Measurements from ENCODE around the gene GLI2. TPM values are rescaled to one million over a fixed set of nuclear protein-coding genes. Genes with fewer than 3 reads are reported as not detected.

GLI2 gene
- total RNA-seq, 1 experiment from 2014 or later, result 3.4 TPM

GRCh38 chr2:120777170-120777751 lies 41.6 kb downstream of the GLI2 start:
- H2AFZ ChIP-seq (ENCODE audit: low read depth, low read length, poor library complexity, severe bottlenecking), result no peak overlapping the region
- no TSS peak for BruUV-seq (replicated peaks)
- ChIA-PET POLR2A (no interaction called here), RAD21 (ENCODE audit: low non-redundant PET in 1 of 2, low total read pairs in 2 of 2, uncharacterized antibody in 2 of 2, unreplicated experiment in 2 of 2) (no interaction called here), CTCF (no interaction called here)
- DNase-seq (ENCODE audit: low read depth, low spot score) (no peak), ATAC-seq (no peak)
- no peaks in the 10 kb centered on the region for H3K79me2 ChIP-seq (ENCODE audit: insufficient read depth, low read length)
- no peaks in the 10 kb centered on the region for H4K20me1 ChIP-seq (ENCODE audit: insufficient read depth)
- H3K9me2 ChIP-seq (ENCODE audit: insufficient read depth), result no peaks in the 10 kb centered on the region
- no peaks in the 10 kb centered on the region for H3K36me3 ChIP-seq (ENCODE audit: control insufficient read depth in 1 of 2, insufficient read depth in 2 of 2, low read length in 2 of 2)
- intact Hi-C loops (cut with micrococcal nuclease), result no loop called here
- TF ChIP-seq SIN3A (IDR thresholded peaks at IDR 0.05; ENCODE audit: low read depth) (no peak), TCF7L2 (IDR thresholded peaks at IDR 0.05; ENCODE audit: borderline replicate concordance, extremely low read depth, insufficient read depth, insufficient read length) (no peak), EZH2 (IDR thresholded peaks at IDR 0.05) (no peak), ATF3 (IDR thresholded peaks at IDR 0.05) (no peak), MAX (IDR thresholded peaks at IDR 0.05) (no peak), EZH2phosphoT487 (IDR thresholded peaks at IDR 0.05; ENCODE audit: borderline replicate concordance) (no peak), YY1 (IDR thresholded peaks at IDR 0.05; ENCODE audit: extremely low read depth, insufficient replicate concordance, low read depth, low read length) (no peak)
- H3K4me3 ChIP-seq (replicated peaks in 1 of 2; ENCODE audit: low read depth in 1 of 2, low read length in 2 of 2), result no peak overlapping the region
- H3K4me1 ChIP-seq (ENCODE audit: control insufficient read depth in 1 of 2, insufficient read depth in 2 of 2, low read length in 2 of 2), result peaks cover 12 to 16% of the 10 kb centered on the region in 2 experiments
- no peaks in the 10 kb centered on the region for H3K27me3 ChIP-seq (ENCODE audit: insufficient read depth, low read length)
- no peaks in the 10 kb centered on the region for H3K9me3 ChIP-seq (ENCODE audit: control insufficient read depth in 1 of 2, insufficient read depth in 1 of 2, low read depth in 1 of 2, low read length in 2 of 2)
- H3K27ac ChIP-seq (ENCODE audit: low read depth, low read length), result no peak overlapping the region
- no peak overlapping the region for H3K9ac ChIP-seq (ENCODE audit: low read length)
- H3K4me2 ChIP-seq (ENCODE audit: low read length), result no peak overlapping the region

DNA sequence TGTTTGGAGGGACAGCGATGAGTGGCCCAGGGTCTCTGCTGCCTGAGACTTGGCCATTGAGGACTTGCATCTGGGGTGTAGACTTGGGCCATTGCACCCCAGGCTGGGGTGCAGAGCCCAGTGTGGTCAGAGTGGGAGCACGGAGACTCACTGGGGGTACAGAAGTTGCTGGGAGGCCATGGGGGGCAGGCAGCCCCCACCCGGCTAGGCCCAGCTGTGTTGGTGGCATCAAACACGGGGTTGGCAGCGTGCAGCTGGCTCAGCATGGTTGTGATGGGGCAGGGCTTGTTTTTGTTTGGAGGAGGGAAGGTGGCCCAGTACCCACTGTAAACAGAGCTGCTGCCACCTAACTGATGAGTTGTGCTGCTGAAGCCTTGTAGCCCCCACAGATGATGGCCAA lies 42.1 kb downstream of the GLI2 start:
- POLR2A ChIA-PET, result no interaction called here
- no peaks in the 10 kb centered on the region for H3K79me2 ChIP-seq (ENCODE audit: insufficient read depth, low read length)
- H4K20me1 ChIP-seq (ENCODE audit: insufficient read depth), result no peaks in the 10 kb centered on the region
- no peak overlapping the region for H3K4me3 ChIP-seq (replicated peaks in 1 of 2; ENCODE audit: low read depth in 1 of 2, low read length in 2 of 2)
- H3K36me3 ChIP-seq (ENCODE audit: control insufficient read depth in 1 of 2, insufficient read depth in 2 of 2, low read length in 2 of 2), result no peaks in the 10 kb centered on the region
- no peaks in the 10 kb centered on the region for H3K9me3 ChIP-seq (ENCODE audit: control insufficient read depth in 1 of 2, insufficient read depth in 1 of 2, low read depth in 1 of 2, low read length in 2 of 2)
- H3K4me2 ChIP-seq (ENCODE audit: low read length), result no peak overlapping the region
- no peak for DNase-seq (ENCODE audit: low read depth, low spot score)
- intact Hi-C loops (cut with micrococcal nuclease), result no loop called here
- no peak overlapping the region for H2AFZ ChIP-seq (ENCODE audit: low read depth, low read length, poor library complexity, severe bottlenecking)
- BruUV-seq (replicated peaks), result no TSS peak
- RAD21 ChIA-PET (ENCODE audit: low non-redundant PET in 1 of 2, low total read pairs in 2 of 2, uncharacterized antibody in 2 of 2, unreplicated experiment in 2 of 2), result no interaction called here
- no peak for ATAC-seq
- H3K27ac ChIP-seq (ENCODE audit: low read depth, low read length), result no peak overlapping the region
- TF ChIP-seq FOSL1 (IDR thresholded peaks at IDR 0.05; ENCODE audit: low read depth), result no peak
- no peak for TF ChIP-seq CEBPB (IDR thresholded peaks at IDR 0.05; ENCODE audit: low read depth)
- TF ChIP-seq TCF7L2 (IDR thresholded peaks at IDR 0.05; ENCODE audit: borderline replicate concordance, extremely low read depth, insufficient read depth, insufficient read length), result no peak
- TF ChIP-seq EGR1 (IDR thresholded peaks at IDR 0.05; ENCODE audit: low read depth), result no peak
- TF ChIP-seq SRF (IDR thresholded peaks at IDR 0.05; ENCODE audit: low read depth), result no peak
- H3K27me3 ChIP-seq (ENCODE audit: insufficient read depth, low read length), result no peaks in the 10 kb centered on the region
- peaks cover 7 to 15% of the 10 kb centered on the region in 2 experiments for H3K4me1 ChIP-seq (ENCODE audit: control insufficient read depth in 1 of 2, insufficient read depth in 2 of 2, low read length in 2 of 2)
- CTCF ChIA-PET, result no interaction called here
- no peak overlapping the region for H3K9ac ChIP-seq (ENCODE audit: low read length)
- H3K9me2 ChIP-seq (ENCODE audit: insufficient read depth), result no peaks in the 10 kb centered on the region

Data from HCT116 (cell line).